Kidney epithelial cell (primary cell): ENCODE data around the gene KCNMA1. TPM values are rescaled to one million over a fixed set of nuclear protein-coding genes. Genes with fewer than 3 reads are reported as not detected.

Experiments used
- DNase-seq: peaks from one replicate; pipeline ENCODE4 v3.0.0-alpha.2; 2010; ENCODE audit warnings: low read depth
- H3K27me3 ChIP-seq: 2 replicates; pipeline ENCODE4 v1.6.0; 2011; ENCODE audit warnings: low read length; ENCODE audit not compliant: control insufficient read depth, insufficient read depth
- H3K36me3 ChIP-seq: 2 replicates; pipeline ENCODE4 v1.5.1; 2011; ENCODE audit warnings: low read length; ENCODE audit not compliant: control insufficient read depth, insufficient read depth
- H3K4me3 ChIP-seq: 2 replicates; pipeline ENCODE4 v1.5.1; 2011; ENCODE audit warnings: low read depth, mild to moderate bottlenecking, control low read depth, low read length
- total RNA-seq: library from RNA; depleted of rRNA; stranded (reverse); fragments of >200 nt; gene quantifications from 2 replicates; pipeline ENCODE4 v1.2.3, GENCODE V29; 2015
- TF ChIP-seq, protein P1 (sequence below): IDR thresholded peaks from 2 replicates; pipeline ENCODE4 v1.5.1; 2011; ENCODE audit warnings: mild to moderate bottlenecking, moderate library complexity, low read length, control low read depth, inconsistent platforms; ENCODE audit not compliant: insufficient read depth, poor library complexity, severe bottlenecking

KCNMA1 gene
- total RNA-seq, 1 donor from 2014 or later = 18.9 TPM

DNA sequence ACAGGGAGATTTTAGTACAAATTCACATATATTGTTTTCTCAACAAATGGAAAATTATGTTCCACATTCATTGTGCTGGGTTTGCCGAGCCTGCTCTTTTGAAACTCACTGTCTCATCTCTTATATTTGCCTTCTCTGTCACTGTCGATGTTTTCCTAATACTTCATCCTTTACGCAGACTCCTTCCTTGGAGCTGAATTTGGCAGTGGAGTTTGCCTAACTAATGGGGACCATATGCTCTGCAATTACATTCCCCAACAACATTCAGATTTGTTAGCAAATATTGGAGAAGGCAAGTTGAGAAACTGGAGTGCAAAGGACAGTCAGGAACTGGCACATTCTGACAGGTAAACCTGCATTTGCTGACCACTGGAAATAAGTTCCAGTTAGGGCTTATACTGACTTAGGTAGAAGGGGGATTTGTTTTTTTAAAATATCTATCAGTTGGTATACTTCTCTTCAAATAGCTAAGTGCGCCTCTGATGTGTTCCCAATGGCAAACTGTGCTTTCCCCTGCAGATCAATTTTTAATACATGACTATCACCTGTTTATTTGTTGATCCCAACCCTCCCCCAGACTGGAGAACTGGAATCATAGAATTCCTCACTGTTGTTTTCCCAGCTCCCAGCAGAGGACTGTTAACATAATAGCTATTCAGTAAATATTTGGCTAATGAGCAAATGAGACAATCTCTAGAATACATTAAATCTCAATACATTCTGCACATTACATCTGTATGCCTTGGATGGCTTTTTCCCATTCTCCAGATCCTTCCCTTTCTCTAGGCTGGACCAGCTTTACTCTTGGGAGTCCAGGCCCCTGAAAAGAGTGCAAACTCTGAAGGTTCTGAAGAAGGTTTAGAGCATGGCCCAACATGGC lies 769.3 kb downstream of the KCNMA1 start:
- DNase-seq = no peak
- Histone ChIP-seq H3K27me3 (no peaks in the 10 kb centered on the region), H3K36me3 (no peaks in the 10 kb centered on the region), H3K4me3 (no peak overlapping the region)
- TF ChIP-seq, protein P1, sequence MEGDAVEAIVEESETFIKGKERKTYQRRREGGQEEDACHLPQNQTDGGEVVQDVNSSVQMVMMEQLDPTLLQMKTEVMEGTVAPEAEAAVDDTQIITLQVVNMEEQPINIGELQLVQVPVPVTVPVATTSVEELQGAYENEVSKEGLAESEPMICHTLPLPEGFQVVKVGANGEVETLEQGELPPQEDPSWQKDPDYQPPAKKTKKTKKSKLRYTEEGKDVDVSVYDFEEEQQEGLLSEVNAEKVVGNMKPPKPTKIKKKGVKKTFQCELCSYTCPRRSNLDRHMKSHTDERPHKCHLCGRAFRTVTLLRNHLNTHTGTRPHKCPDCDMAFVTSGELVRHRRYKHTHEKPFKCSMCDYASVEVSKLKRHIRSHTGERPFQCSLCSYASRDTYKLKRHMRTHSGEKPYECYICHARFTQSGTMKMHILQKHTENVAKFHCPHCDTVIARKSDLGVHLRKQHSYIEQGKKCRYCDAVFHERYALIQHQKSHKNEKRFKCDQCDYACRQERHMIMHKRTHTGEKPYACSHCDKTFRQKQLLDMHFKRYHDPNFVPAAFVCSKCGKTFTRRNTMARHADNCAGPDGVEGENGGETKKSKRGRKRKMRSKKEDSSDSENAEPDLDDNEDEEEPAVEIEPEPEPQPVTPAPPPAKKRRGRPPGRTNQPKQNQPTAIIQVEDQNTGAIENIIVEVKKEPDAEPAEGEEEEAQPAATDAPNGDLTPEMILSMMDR = no peak

DNA sequence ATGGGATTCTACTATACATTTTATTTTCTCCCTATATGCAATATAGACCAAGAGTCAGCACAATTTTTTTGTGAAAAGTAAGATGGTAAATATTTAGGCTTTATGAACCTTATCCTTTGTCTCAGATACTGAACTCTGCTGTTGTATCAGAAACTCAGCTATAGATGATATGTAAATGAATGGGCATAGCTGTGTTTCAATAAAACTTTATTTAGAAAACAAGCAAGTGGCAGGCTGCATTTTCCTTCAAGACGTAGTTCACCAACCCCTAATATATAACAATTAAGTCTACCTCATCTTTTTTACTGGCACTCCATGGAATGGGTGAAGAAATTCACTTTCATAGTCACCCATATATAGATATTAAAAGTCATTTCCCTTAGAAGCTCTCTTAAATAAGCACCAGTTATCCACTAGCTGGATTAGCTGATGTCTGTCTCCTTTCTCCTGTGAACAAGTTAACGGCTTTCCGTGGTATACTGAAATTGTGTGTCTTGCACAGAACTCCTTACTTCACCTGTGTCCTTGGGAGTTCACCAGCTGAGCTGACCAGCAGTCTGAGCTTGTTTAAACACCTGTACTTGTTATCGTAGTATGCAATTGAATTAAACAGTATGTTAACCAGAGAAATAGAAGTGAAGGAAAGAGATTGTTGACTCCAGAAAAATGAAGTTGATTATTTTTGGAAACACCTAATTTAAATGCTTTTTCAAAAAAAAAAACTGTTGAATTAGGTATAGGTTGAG lies 770.6 kb downstream of the KCNMA1 start:
- H3K36me3 ChIP-seq = no peaks in the 10 kb centered on the region
- H3K4me3 ChIP-seq = no peak overlapping the region
- DNase-seq = no peak
- TF ChIP-seq, protein P1 = no peak
- no peaks in the 10 kb centered on the region for H3K27me3 ChIP-seq

DNA sequence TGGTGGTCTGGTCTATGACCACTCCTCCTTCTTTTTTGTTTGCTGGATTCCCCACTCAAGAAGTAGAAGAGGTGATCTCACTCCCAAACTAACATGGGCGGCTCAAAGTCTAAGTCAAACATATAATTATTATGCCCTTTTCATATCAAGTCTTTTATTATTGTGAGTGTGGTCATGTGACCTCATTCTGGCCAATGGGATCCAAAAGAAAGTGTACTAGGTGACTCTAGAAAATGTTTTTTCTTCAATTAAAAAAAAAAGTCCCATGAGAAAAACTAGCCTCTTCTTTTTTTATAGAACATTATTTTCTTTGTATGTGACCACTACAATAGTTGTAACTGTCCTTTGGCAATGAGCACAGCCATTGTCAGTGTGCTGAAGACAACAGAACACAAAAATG lies 772.7 kb downstream of the KCNMA1 start:
- Histone ChIP-seq H3K36me3 (no peaks in the 10 kb centered on the region), H3K4me3 (no peak overlapping the region), H3K27me3 (no peaks in the 10 kb centered on the region)
- TF ChIP-seq, protein P1 = no peak
- DNase-seq = no peak

DNA sequence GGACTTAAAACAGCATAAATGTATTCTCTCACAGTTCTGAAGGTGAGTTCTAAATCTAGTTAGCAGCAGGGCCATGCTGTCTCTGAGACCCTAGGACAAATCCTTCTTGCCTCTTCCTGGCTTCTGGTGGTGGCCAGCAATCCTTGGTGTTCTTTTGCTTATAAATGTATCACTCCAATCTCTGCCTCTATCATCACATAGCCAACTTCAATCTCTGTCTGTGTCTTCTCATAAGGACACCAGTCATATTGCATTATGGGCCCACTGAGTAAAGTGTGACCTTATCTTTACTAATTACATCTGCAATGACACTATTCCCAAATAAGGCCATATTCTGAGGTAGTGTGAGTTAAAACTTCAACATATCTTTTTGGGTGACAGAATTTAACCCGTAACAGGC lies 778.9 kb downstream of the KCNMA1 start:
- no peaks in the 10 kb centered on the region for H3K27me3 ChIP-seq
- TF ChIP-seq, protein P1 = no peak
- H3K36me3 ChIP-seq = no peaks in the 10 kb centered on the region

DNA sequence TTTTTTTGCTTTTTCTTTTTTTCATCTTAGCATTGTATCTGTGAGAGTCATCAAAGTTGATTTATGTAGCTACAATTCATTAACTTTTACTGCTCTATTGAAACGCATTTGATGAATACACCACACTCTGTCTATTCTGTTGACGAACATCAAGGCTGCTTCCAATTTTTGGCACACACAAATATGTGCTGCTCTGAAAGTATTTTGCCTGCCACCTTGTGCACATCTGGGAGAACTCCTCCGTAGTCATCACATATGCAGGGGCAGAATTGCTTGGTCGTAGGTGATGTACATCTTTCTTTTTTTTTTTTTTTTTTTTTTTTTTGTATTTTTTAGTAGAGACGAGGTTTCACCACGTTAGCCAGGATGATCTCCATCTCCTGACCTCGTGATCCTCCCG lies 796.8 kb downstream of the KCNMA1 start:
- no peaks in the 10 kb centered on the region for H3K36me3 ChIP-seq
- H3K27me3 ChIP-seq = peaks cover 2% of the 10 kb centered on the region
- no peak for DNase-seq
- H3K4me3 ChIP-seq = no peak overlapping the region
- TF ChIP-seq, protein P1 = no peak

More for the DNA sequence above, 778.9 kb downstream of the KCNMA1 start:
- no peak overlapping the region for H3K4me3 ChIP-seq
- no peak for DNase-seq
